Measurements from ENCODE around the gene JPH4. TPM values are rescaled to one million over a fixed set of nuclear protein-coding genes. Genes with fewer than 3 reads are reported as not detected.

JPH4 gene
- polyA plus RNA-seq, 3 donors from 2014 or later = 0.10 TPM; not detected in 2

DNA sequence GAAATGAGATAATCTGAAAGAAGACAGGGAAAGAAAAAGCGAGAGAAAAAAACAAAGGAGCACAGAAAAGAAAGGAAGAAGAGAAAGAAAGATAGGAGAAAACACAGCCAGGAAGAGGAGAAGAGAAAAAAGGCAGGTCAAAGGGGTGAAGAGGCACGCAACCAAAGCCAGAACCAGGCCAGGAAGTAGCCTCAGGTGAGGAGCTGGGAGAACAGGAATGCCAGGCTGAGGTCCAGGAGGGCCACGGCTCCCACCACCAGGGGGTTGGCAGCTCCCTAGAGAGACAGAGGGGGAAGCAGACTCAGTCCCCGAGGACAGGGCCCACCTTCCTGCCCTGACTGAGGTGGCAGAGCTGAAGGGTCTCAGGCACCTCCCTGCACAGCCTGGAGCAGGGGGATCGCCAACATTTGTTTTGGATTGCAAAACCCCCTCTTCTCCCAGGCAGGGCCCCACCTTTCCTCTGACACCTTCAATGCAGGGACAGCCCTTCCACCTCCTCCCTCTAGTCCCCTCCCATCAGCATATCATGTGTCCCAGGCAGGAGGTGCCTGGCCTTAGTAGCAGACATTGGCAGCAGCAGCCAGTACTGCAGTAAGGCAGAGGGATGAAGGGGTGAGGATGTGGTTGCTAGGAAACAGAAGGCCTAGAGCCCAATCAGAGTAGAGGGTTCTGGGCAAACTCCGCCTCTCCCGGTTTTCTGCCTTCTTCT, 9.0 kb downstream of the JPH4 start:
- H3K4me3 Mint-ChIP-seq = no peak overlapping the region
- no peak for DNase-seq
- no peaks in the 10 kb centered on the region for H3K9me3 Mint-ChIP-seq
- peaks cover 27 to 28% of the 10 kb centered on the region in 2 donors for H3K4me1 Mint-ChIP-seq
- H3K36me3 Mint-ChIP-seq = peaks cover 0 to 4% (median 0%) of the 10 kb centered on the region in 3 donors
- H3K27me3 Mint-ChIP-seq (ENCODE audit: low read depth in 3 of 3) = peaks cover 5 to 12% (median 9%) of the 10 kb centered on the region in 3 donors
- peak overlapping the region in 2 of 6 donors; percentile 55 to 83 for H3K27ac Mint-ChIP-seq

- H3K9me3 Mint-ChIP-seq = no peaks in the 10 kb centered on the region
Observed at GRCh38 chr14:23568600-23569331, 9.8 kb downstream of the JPH4 start.

GRCh38 chr14:23568021-23568599, 10.5 kb downstream of the JPH4 start:
- Mint-ChIP-seq H3K27me3 (ENCODE audit: low read depth in 3 of 3) (peaks cover 5 to 9% (median 7%) of the 10 kb centered on the region in 3 donors), H3K27ac (peak overlapping the region; percentile 92 to 99 (median 95)), H3K9me3 (no peaks in the 10 kb centered on the region), H3K36me3 (peaks cover under 1 to 5% (median under 1%) of the 10 kb centered on the region in 3 donors), H3K4me1 (peaks cover 30 to 33% of the 10 kb centered on the region in 2 donors), H3K4me3 (peak overlapping the region; percentile 97 to 100 (median 99))
- no peak for DNase-seq

More at GRCh38 chr14:23568600-23569331, 9.8 kb downstream of the JPH4 start:
- no peak for DNase-seq
- H3K4me3 Mint-ChIP-seq = peak overlapping the region; percentile 68 to 100 (median 97)
- peaks cover 0 to 7% (median 0%) of the 10 kb centered on the region in 3 donors for H3K36me3 Mint-ChIP-seq
- H3K27ac Mint-ChIP-seq = peak overlapping the region; percentile 48 to 97 (median 93)
- H3K4me1 Mint-ChIP-seq = peaks cover 30 to 33% of the 10 kb centered on the region in 2 donors
- H3K27me3 Mint-ChIP-seq (ENCODE audit: low read depth in 3 of 3) = peaks cover 5 to 10% (median 9%) of the 10 kb centered on the region in 3 donors

DNA sequence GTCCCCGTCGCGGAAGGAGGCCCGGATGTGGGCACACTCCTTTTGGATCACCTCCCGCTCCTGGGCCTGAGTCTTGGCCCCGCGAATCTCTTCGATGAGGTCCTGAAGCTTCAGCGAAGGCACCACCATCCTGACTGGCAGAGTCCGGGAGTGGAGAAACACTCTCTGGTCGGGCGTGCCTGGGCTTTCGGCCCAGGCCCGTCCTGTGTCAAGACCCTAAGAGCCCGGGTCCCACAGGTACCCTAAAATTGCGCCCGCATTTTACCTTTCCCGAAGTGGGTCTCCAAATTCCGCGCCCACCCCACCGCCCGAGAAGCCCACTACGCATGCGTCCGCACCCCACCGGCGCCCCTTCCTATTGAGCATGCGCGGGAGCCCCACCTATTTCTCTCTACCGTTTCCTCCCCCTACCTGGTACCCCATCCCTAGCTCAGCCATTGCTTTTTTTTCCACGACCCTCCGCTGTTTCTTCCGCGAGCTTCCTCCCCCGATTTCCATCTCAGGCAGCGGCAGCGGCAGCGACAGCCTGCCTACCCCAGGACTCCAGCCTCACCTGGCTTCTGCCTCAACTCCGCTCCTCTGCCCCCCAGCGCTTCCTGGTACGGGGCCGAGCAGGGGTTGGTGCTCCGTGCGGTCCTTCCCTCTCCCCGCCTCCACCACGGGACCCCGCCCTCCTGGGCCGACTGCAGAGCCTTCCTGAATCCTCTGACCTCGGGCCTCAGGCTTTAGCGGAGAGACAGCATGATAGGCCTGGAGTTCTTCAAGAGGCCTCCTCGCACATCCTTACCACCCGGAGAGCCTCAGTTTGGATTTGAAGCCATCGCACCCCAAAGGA, 11.2 kb downstream of the JPH4 start, which contains the start of gene AP1G2:
TSS of gene AP1G2 (minus strand) at position 606 of the 835 bp plus-strand sequence. CDS start at position 129, 477 bp downstream.
- Mint-ChIP-seq H3K27me3 (ENCODE audit: low read depth in 3 of 3) (peaks cover 5 to 8% (median 7%) of the 10 kb centered on the region in 3 donors), H3K36me3 (peaks cover 4 to 9% (median 5%) of the 10 kb centered on the region in 3 donors), H3K27ac (peak within 1 kb of the TSS; percentile 92 to 99 (median 95)), H3K4me1 (peaks cover 34 to 38% of the 10 kb centered on the region in 2 donors), H3K9me3 (no peaks in the 10 kb centered on the region), H3K4me3 (peak within 1 kb of the TSS; percentile 97 to 100 (median 99))
- DNase-seq = peak; percentile 78 to 83 (median 80)

DNA sequence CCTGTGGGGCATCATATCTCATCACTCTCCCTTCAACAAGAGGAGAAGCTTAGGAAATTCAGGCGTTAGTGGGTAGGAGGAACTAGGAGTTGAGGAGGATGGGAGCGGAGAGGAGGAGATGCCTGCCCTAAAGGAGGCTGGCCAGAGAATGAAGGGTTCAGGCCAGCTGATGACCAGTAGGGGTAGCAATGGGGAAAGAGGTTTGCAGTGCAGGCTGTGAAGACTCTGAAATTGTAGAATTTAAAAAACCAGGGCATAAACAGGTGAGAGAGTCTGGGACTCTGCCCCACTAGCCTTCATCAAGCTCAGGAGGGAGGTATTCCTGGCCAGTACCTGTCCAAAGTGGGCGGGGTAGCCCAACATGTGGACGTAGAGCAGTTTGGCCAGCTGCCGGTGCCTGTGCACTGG, 11.8 kb downstream of the JPH4 start:
- no peak for DNase-seq
- no peaks in the 10 kb centered on the region for H3K9me3 Mint-ChIP-seq
- H3K4me1 Mint-ChIP-seq = peaks cover 34 to 38% of the 10 kb centered on the region in 2 donors
- H3K4me3 Mint-ChIP-seq = peak overlapping the region; percentile 97 to 100 (median 99)
- peaks cover 4 to 9% (median 5%) of the 10 kb centered on the region in 3 donors for H3K36me3 Mint-ChIP-seq
- peak overlapping the region; percentile 81 to 99 (median 94) for H3K27ac Mint-ChIP-seq
- peaks cover 5 to 7% (median 5%) of the 10 kb centered on the region in 3 donors for H3K27me3 Mint-ChIP-seq (ENCODE audit: low read depth in 3 of 3)

- peaks cover 5 to 7% (median 5%) of the 10 kb centered on the region in 3 donors for H3K27me3 Mint-ChIP-seq (ENCODE audit: low read depth in 3 of 3)
- H3K4me1 Mint-ChIP-seq = peaks cover 34 to 38% of the 10 kb centered on the region in 2 donors
- DNase-seq = no peak
Observed at GRCh38 chr14:23566112-23566777, 12.3 kb downstream of the JPH4 start.

DNA sequence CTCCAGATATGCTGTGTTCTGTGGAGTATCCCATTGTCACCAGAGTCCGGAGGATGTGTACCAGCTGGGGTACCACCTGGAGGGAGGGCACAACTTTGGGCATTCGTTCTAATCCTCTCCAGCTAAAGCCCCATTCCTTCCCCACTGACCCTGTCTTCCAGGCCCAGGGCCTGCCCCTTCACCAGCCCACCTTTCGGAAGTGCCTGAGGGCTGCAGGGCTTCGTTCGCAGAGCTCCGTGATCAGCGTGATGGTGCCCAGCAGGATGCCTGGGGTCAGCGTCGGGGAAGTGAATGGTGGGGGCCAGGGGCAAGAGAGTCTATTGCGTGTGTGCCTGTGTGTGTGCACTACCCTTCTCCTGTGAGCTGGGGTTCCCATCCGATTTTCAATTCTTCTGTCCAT, 13.0 kb downstream of the JPH4 start:
- Mint-ChIP-seq H3K27me3 (ENCODE audit: low read depth in 3 of 3) (peaks cover 5 to 7% (median 5%) of the 10 kb centered on the region in 3 donors), H3K9me3 (no peaks in the 10 kb centered on the region), H3K27ac (peak overlapping the region in 1 of 6 donors; percentile 4), H3K4me1 (peaks cover 34 to 38% of the 10 kb centered on the region in 2 donors), H3K36me3 (peaks cover 4 to 13% (median 5%) of the 10 kb centered on the region in 3 donors), H3K4me3 (peak overlapping the region in 2 of 5 donors; percentile 54 to 99)
- DNase-seq = no peak

More at GRCh38 chr14:23566112-23566777, 12.3 kb downstream of the JPH4 start:
- Mint-ChIP-seq H3K9me3 (no peaks in the 10 kb centered on the region), H3K4me3 (peak overlapping the region; percentile 97 to 100 (median 99)), H3K27ac (peak overlapping the region; percentile 74 to 99 (median 92)), H3K36me3 (peaks cover 4 to 9% (median 5%) of the 10 kb centered on the region in 3 donors)

DNA sequence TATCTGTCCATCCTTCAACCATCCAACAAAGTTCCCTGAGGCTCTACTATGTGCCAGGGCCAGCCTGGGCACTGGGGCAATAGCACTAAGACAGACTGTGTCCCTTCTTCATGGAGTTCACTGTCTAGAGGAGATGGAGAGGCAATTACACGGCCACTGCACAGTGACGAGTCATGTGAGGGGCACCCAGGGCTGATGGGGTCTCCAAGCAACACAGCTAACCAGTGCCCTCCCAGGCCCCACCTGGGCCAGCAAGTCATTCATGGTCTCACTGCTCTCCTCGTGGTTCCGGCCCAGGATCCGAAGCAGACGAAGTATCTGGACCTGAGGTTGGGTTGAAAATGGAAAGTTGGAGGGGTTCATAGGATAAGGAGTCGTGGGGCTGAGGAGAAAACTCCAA, 13.7 kb downstream of the JPH4 start:
- Mint-ChIP-seq H3K9me3 (no peaks in the 10 kb centered on the region), H3K27me3 (ENCODE audit: low read depth in 3 of 3) (peaks cover 5 to 7% (median 5%) of the 10 kb centered on the region in 3 donors), H3K4me1 (peaks cover 34 to 38% of the 10 kb centered on the region in 2 donors), H3K27ac (peak overlapping the region in 2 of 6 donors; percentile 7 to 10), H3K4me3 (peak overlapping the region in 1 of 5 donors; percentile 42), H3K36me3 (peaks cover 5 to 13% (median 7%) of the 10 kb centered on the region in 3 donors)
- DNase-seq = no peak

GRCh38 chr14:23564181-23564812, 14.3 kb downstream of the JPH4 start:
- H3K4me3 Mint-ChIP-seq = peak overlapping the region in 3 of 5 donors; percentile 10 to 29 (median 28)

GRCh38 chr14:23563473-23564180, 15.0 kb downstream of the JPH4 start:
- peaks cover 30 to 38% of the 10 kb centered on the region in 2 donors for H3K4me1 Mint-ChIP-seq
- no peaks in the 10 kb centered on the region for H3K9me3 Mint-ChIP-seq
- H3K27ac Mint-ChIP-seq = peak overlapping the region in 2 of 6 donors; percentile 42 to 90
- H3K36me3 Mint-ChIP-seq = peaks cover 5 to 13% (median 7%) of the 10 kb centered on the region in 3 donors
- DNase-seq = no peak
- peak overlapping the region in 1 of 5 donors; percentile 28 for H3K4me3 Mint-ChIP-seq
- H3K27me3 Mint-ChIP-seq (ENCODE audit: low read depth in 3 of 3) = peaks cover 2 to 9% (median 5%) of the 10 kb centered on the region in 3 donors

More at GRCh38 chr14:23564181-23564812, 14.3 kb downstream of the JPH4 start:
- H3K4me1 Mint-ChIP-seq = peaks cover 34 to 38% of the 10 kb centered on the region in 2 donors
- peaks cover 5 to 13% (median 7%) of the 10 kb centered on the region in 3 donors for H3K36me3 Mint-ChIP-seq
- H3K27me3 Mint-ChIP-seq (ENCODE audit: low read depth in 3 of 3) = peaks cover 5 to 9% (median 5%) of the 10 kb centered on the region in 3 donors
- peak overlapping the region in 2 of 6 donors; percentile 10 to 33 for H3K27ac Mint-ChIP-seq
- no peak for DNase-seq
- no peaks in the 10 kb centered on the region for H3K9me3 Mint-ChIP-seq

DNA sequence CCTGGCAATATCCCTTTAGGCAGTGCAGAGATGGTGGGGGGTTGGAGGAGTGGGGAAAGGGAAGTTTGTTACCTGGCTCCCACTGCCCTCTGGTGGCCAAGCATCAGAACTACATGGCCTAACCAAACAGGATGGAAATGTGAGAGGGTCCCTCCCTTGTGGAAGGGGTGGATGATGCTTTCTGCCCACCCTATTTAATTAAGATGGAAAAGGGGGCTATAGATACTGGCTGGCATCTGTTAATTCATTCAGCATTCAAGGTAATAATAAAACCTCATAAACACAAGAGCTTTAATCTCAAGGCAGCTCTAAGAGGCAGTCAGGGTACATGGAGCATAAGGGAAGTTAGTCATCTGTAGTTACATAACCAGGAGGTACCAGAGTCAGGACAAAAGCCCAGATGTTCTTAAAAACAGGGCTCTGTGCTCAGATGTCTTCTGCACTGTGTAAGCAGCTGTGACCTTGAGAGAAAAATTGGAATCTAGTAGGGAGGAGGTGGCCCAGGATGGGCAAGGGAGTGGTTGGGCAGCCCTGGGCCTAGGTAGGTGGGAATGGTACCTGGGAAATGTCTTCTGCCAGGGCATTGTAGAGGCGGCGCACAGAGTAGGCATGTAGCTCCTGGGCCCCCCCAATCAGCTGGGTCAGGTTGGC, 15.6 kb downstream of the JPH4 start:
- Mint-ChIP-seq H3K36me3 (peaks cover 5 to 13% (median 7%) of the 10 kb centered on the region in 3 donors), H3K27ac (peak overlapping the region; percentile 17 to 90 (median 64)), H3K27me3 (ENCODE audit: low read depth in 3 of 3) (peaks cover 2 to 8% (median 5%) of the 10 kb centered on the region in 3 donors), H3K4me3 (no peak overlapping the region), H3K9me3 (no peaks in the 10 kb centered on the region), H3K4me1 (peaks cover 25 to 32% of the 10 kb centered on the region in 2 donors)
- DNase-seq = peak; percentile 49 to 57 (median 56)

Data from immature natural killer cell (primary cell).